Subcutaneous abdominal adipose tissue (tissue), 5 donors: ENCODE results near the gene BEGAIN.

Experiments used
- H3K27ac ChIP-seq: one replicate; pipeline ENCODE4 v1.7.0; 2013; ENCODE audit warnings: low read depth, mild to moderate bottlenecking, inconsistent platforms, low read length, moderate library complexity
- H3K27me3 ChIP-seq, 5 donors: one replicate each; pipeline ENCODE4 v1.7.0; 2013; ENCODE audit warnings: low read length in 5 of 5, inconsistent platforms in 1 of 5; ENCODE audit not compliant: control insufficient read depth in 5 of 5, insufficient read depth in 4 of 5
- H3K36me3 ChIP-seq, 5 donors: one replicate each; pipeline ENCODE4 v1.7.0; 2013; ENCODE audit warnings: low read length in 5 of 5; ENCODE audit not compliant: control insufficient read depth in 5 of 5, insufficient read depth in 5 of 5
- H3K4me1 ChIP-seq, 5 donors: one replicate each; pipeline ENCODE4 v1.7.0; 2013; ENCODE audit warnings: low read length in 5 of 5, mild to moderate bottlenecking in 3 of 5, moderate library complexity in 1 of 5; ENCODE audit not compliant: control insufficient read depth in 5 of 5, insufficient read depth in 5 of 5
- H3K4me3 ChIP-seq, 5 donors: one replicate each; pipeline ENCODE4 v1.7.0; 2013; ENCODE audit warnings: low read length in 5 of 5, low read depth in 1 of 5
- H3K9ac ChIP-seq, 5 donors: one replicate each; pipeline ENCODE4 v1.7.0; 2013; ENCODE audit warnings: low read length in 5 of 5, mild to moderate bottlenecking in 4 of 5, moderate library complexity in 3 of 5
- H3K9me3 ChIP-seq, 5 donors: one replicate each; pipeline ENCODE4 v1.7.0; 2013; ENCODE audit warnings: low read length in 5 of 5; ENCODE audit not compliant: control insufficient read depth in 5 of 5
- donor health status: healthy.
- donor health status: healthy.
- donor health status: healthy.
- donor health status: healthy.
- donor health status: healthy.

The BEGAIN gene

DNA sequence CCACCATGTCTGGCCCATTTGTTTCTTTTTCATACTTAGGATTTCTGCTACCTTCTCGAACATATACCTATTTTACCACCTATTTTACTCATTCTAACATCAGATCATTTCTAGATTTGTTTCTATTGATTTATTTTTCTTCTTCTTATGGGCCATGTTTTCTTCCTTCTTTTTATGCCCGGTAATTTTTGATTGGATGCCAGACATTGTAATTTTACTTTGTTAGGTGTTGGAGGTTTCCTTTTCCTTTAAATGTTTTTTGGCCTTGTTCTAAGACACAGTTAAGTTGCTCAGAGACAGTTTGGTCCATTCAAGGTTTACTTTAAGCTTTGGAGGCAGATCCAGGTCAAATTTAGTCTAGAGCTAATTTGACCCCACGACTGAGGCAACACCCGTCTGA is 14.7 kb upstream of the BEGAIN start:
- no peak overlapping the region for H3K4me3 ChIP-seq
- no peak overlapping the region for H3K27ac ChIP-seq
- H3K9me3 ChIP-seq: peaks cover 3 to 20% (median 8%) of the 10 kb centered on the region in 5 donors
- H3K9ac ChIP-seq: no peak overlapping the region
- no peaks in the 10 kb centered on the region for H3K36me3 ChIP-seq
- H3K27me3 ChIP-seq: peaks cover 2 to 19% (median 14%) of the 10 kb centered on the region in 5 donors
- no peaks in the 10 kb centered on the region for H3K4me1 ChIP-seq

- H3K27me3 ChIP-seq: peaks cover 0 to 11% (median 7%) of the 10 kb centered on the region in 5 donors
Measured at GRCh38 chr14:100601064-100601463, 13.8 kb upstream of the BEGAIN start.

DNA sequence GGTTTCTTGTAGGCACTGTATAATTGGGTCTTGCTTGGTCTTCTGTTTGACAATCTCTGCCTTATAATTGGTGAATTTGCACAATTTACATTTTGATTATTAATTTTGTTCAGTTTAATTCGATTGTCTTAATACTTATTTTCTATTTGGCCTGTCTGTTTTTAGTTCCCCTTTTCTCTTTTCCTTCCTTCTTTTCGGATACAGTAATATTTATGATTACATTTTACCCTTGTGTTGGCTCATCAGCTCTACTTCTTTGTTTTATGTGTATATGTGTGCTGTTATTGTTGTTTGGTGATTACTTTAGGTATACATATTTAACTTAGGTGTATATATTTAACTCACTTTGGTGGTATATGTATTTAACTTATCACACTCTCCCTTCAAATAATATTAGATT is 12.8 kb upstream of the BEGAIN start:
- Histone ChIP-seq H3K27ac (no peak overlapping the region), H3K4me3 (no peak overlapping the region), H3K9ac (no peak overlapping the region), H3K27me3 (peaks cover 0 to 7% (median 6%) of the 10 kb centered on the region in 5 donors), H3K36me3 (no peaks in the 10 kb centered on the region), H3K9me3 (peaks cover 3 to 20% (median 8%) of the 10 kb centered on the region in 5 donors), H3K4me1 (no peaks in the 10 kb centered on the region)

More at GRCh38 chr14:100601064-100601463, 13.8 kb upstream of the BEGAIN start:
- H3K27ac ChIP-seq: no peak overlapping the region
- no peaks in the 10 kb centered on the region for H3K36me3 ChIP-seq
- H3K4me1 ChIP-seq: no peaks in the 10 kb centered on the region
- H3K9me3 ChIP-seq: peaks cover 3 to 20% (median 8%) of the 10 kb centered on the region in 5 donors
- no peak overlapping the region for H3K4me3 ChIP-seq
- no peak overlapping the region for H3K9ac ChIP-seq

- Histone ChIP-seq H3K4me1 (no peaks in the 10 kb centered on the region), H3K36me3 (no peaks in the 10 kb centered on the region), H3K9me3 (no peaks in the 10 kb centered on the region), H3K27me3 (peaks cover 6 to 20% (median 10%) of the 10 kb centered on the region in 5 donors), H3K9ac (no peak overlapping the region), H3K27ac (no peak overlapping the region), H3K4me3 (no peak overlapping the region)
Measured at GRCh38 chr14:100594625-100594951, 7.4 kb upstream of the BEGAIN start.

- H3K27me3 ChIP-seq: peaks cover 8 to 24% (median 14%) of the 10 kb centered on the region in 5 donors
- no peaks in the 10 kb centered on the region for H3K36me3 ChIP-seq
- H3K4me3 ChIP-seq: no peak overlapping the region
- H3K4me1 ChIP-seq: no peaks in the 10 kb centered on the region
- no peaks in the 10 kb centered on the region for H3K9me3 ChIP-seq
- no peak overlapping the region for H3K9ac ChIP-seq
- H3K27ac ChIP-seq: no peak overlapping the region
Measured at GRCh38 chr14:100593751-100594624, 6.8 kb upstream of the BEGAIN start.

DNA sequence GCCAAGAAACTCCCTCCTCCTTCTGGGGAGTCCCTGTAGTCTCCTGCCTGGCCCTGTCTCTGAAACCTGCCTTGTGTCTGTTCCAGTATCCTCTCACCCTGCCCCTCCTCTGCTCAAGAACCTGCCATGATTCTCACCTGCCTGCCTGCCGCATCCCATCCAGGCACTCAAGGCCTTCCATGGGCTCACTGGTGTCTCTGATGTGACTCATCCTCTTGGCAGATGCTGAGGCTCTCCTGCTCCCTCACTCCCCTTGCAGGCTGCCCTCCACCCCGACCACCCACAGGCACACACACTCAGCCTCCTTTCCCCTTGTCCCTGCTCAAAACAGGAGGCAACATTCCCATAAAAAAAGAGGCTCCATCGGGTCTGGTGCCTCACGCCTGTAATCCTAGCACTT is 5.8 kb upstream of the BEGAIN start:
- peaks cover 0 to 6% (median under 1%) of the 10 kb centered on the region in 5 donors for H3K4me1 ChIP-seq
- no peaks in the 10 kb centered on the region for H3K36me3 ChIP-seq
- H3K27ac ChIP-seq: no peak overlapping the region
- H3K27me3 ChIP-seq: peaks cover 10 to 34% (median 23%) of the 10 kb centered on the region in 5 donors
- no peak overlapping the region for H3K9ac ChIP-seq
- H3K4me3 ChIP-seq: no peak overlapping the region
- no peaks in the 10 kb centered on the region for H3K9me3 ChIP-seq

DNA sequence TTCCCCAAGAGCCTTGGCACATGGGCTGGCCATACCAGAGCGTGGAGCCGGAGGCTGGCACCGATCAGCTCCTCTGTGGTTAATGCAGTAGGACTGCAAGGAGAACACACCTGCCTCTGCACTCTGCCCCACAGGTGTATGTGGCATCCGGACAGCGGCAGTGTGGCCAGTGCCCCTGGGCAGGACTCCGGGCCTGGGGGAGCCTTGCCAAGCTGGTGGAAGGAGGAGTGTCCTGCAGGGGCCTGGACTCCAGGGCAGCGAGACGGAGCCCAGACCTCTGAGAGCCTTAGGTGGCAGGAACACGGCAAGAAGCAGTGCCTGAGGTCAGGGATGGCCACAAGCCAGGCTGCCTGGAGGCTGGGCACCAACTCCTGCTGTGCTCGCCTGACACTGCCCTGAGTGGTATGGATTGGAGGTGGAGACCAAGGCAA is 5.3 kb upstream of the BEGAIN start:
- no peak overlapping the region for H3K9ac ChIP-seq

DNA sequence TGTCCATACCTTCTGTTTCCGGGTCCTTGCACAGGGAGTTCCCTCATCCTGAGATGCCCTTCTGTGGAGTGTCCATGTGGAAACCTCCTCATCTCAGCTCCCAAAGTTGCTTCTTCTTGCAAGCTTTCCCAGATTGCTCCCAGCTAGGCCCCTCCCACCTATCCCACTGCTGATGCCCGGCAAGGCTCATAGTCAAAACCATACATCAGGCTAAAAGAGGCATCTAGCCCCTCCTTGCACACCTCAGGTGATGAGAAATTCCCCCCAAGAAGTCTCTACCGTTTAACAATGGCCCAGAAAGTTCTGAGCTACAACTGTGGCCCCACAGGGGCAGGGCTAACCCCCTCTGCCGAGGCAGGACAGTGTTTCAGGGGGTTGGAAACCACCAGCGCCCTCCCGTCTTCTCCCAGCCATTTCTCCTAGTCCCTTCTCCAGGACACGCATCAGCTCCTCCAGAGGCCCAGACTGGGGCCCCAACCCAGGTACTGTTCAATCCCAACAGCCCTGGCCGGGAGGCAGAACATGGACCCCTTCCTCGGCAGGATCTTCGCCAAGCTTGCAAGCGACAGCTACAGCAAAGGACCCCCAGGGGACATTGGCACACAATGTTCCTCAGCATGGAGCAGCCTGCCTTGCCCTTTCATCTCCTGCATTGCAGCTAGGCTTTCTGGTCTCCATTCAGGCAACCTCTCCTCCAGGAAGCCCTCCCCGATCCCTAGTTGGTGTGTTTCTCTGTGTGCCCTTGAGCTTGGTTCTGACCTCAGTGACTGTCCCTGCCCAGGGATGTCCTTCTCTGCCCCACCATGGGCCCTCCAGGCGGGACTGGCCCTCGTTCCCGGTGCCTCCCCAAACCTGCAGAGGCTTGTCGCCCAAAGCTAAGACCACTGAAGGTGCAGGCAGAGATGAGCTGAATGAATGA is 4.5 kb upstream of the BEGAIN start:
- Histone ChIP-seq H3K27me3 (peaks cover 14 to 38% (median 27%) of the 10 kb centered on the region in 5 donors), H3K4me3 (no peak overlapping the region), H3K4me1 (peaks cover 0 to 12% (median 7%) of the 10 kb centered on the region in 5 donors), H3K9ac (no peak overlapping the region), H3K27ac (no peak overlapping the region), H3K9me3 (no peaks in the 10 kb centered on the region), H3K36me3 (no peaks in the 10 kb centered on the region)

More for the DNA sequence above, 5.3 kb upstream of the BEGAIN start:
- H3K4me3 ChIP-seq: no peak overlapping the region
- H3K36me3 ChIP-seq: no peaks in the 10 kb centered on the region
- H3K9me3 ChIP-seq: no peaks in the 10 kb centered on the region
- H3K4me1 ChIP-seq: peaks cover 0 to 11% (median 5%) of the 10 kb centered on the region in 5 donors
- H3K27ac ChIP-seq: no peak overlapping the region
- peaks cover 14 to 38% (median 27%) of the 10 kb centered on the region in 5 donors for H3K27me3 ChIP-seq

DNA sequence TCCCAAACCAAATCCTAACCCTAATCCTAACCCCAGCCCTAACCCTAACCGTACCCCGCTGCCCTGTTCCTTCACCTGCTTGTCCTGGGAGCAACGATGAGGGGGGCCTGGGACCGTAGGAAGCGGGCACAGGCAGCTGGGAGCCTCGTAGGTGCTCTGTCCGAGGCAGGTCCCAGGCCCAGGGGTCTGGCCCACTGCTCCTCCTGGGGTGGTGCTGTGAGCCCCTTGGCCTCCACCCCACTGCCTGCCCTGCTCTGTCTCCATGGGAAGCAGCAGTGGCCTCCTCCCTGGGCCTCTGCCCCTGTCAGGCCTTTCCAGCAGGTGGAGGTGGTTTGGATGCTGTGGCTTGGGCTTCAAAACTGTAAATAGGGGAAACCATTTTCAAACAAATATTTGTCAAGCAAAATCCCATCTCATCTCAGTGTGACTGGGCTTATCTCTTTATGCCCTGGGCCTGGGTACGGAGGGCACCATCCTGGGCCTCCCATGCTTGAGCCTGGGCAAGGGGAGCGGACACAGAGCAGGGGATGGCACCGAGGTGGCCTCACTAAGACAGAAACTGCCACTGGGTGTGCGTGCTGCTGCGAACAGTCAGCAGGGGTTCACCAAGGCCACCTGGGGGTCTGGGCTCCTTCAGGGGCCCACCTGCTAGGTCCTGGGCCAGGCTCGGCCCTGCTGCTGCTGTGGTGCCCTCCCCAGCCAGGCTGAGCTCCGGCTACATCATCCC is 3.7 kb upstream of the BEGAIN start:
- Histone ChIP-seq H3K36me3 (no peaks in the 10 kb centered on the region), H3K4me3 (no peak overlapping the region), H3K27ac (no peak overlapping the region), H3K9me3 (no peaks in the 10 kb centered on the region), H3K4me1 (peaks cover 0 to 20% (median 13%) of the 10 kb centered on the region in 5 donors), H3K27me3 (peaks cover 14 to 46% (median 35%) of the 10 kb centered on the region in 5 donors), H3K9ac (no peak overlapping the region)
